ENCODE data around the gene DCAF6.
"Not testable (repeated sequence)": the region's sequence is repeated elsewhere in the genome, so short reads cannot be mapped to it uniquely, and the experiment has no call there.

Gene DCAF6, protein sequence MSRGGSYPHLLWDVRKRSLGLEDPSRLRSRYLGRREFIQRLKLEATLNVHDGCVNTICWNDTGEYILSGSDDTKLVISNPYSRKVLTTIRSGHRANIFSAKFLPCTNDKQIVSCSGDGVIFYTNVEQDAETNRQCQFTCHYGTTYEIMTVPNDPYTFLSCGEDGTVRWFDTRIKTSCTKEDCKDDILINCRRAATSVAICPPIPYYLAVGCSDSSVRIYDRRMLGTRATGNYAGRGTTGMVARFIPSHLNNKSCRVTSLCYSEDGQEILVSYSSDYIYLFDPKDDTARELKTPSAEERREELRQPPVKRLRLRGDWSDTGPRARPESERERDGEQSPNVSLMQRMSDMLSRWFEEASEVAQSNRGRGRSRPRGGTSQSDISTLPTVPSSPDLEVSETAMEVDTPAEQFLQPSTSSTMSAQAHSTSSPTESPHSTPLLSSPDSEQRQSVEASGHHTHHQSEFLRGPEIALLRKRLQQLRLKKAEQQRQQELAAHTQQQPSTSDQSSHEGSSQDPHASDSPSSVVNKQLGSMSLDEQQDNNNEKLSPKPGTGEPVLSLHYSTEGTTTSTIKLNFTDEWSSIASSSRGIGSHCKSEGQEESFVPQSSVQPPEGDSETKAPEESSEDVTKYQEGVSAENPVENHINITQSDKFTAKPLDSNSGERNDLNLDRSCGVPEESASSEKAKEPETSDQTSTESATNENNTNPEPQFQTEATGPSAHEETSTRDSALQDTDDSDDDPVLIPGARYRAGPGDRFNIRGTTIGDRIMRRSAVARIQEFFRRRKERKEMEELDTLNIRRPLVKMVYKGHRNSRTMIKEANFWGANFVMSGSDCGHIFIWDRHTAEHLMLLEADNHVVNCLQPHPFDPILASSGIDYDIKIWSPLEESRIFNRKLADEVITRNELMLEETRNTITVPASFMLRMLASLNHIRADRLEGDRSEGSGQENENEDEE

GRCh38 chr1:167936068-167936929 is at the start of gene DCAF6:
Gene DCAF6 (plus strand): TSS chr1:167936683. CDS start chr1:167936912, 229 bp downstream.
- DNase-seq (ENCODE audit: low read depth in 2 of 3, low spot score in 2 of 3), result peak; percentile 78 to 96 (median 79)

DNA sequence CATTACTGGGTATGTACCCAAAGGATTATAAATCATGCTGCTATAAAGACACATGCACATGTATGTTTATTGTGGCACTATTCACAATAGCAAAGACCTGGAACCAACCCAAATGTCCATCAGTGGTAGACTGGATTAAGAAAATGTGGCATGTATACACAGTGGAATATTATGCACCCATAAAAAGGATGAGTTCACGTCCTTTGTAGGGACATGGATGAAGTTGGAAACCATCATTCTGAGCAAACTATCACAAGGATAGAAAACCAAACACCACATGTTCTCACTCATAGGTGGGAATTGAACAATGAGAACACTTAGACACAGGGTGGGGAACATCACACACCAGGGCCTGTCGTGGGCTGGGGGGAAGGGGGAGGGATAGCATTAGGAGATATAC is 49.3 kb upstream of the DCAF6 start:
- DNase-seq (ENCODE audit: low read depth in 2 of 3, low spot score in 2 of 3), result not testable (repeated sequence)

- no peak for DNase-seq (ENCODE audit: low read depth in 2 of 3, low spot score in 2 of 3)
These were observed 46.1 kb upstream of the DCAF6 start for GRCh38 chr1:167890400-167890799.

GRCh38 chr1:167893798-167894197 is 42.7 kb upstream of the DCAF6 start:
- no peak for DNase-seq (ENCODE audit: low read depth in 2 of 3, low spot score in 2 of 3)

DNA sequence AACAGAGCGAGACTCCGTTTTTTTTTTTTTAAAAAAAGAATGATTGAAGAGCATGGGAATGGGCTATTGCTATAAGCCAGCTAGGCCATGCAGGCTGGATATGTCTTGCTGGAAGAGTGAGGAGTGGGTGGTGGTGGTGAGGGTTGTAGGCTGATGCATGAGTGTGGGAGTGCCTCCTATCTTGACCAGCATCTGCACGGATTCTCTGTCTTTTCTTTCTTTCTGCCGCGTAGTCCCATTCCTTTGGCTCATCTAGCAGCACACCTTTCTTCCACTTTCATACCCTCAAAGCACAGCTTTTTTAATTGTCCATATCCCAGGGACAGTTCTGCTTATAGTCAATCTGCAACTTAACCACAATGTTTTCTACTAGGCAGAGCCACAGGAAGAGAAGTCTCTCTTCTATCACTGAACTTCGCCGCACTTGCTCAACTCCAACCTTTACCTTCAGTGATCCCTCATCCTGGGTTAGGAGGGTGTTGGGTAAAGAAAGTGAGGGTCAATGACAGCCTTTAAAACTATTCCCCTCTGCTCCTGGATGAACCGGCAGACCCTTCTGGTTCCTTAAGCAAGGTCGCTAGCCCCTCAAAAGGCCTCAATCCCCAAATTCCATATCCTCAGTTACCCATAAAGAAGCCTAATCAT is 37.8 kb upstream of the DCAF6 start:
- DNase-seq (ENCODE audit: low read depth in 2 of 3, low spot score in 2 of 3), result no peak

GRCh38 chr1:167899253-167899681 is 37.2 kb upstream of the DCAF6 start:
- no peak for DNase-seq (ENCODE audit: low read depth in 2 of 3, low spot score in 2 of 3)

DNA sequence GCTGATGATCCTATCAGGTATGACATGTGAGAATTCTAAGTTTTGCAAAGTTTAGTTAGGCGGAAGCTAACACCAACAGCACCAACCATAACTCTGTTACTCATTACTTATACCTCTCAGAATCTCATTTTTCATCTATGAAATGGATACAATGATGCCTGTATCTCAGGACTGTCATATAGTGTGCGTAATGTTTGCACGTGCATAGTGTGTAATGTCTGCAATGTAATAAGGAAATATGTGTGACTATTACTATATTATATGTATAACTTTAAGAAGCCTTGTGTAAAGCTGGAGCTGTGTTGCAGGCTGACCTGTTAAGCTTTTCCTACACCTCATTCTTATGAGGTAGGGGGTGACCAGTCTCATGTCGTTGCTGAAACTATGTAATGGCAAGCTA is 35.6 kb upstream of the DCAF6 start:
- no peak for DNase-seq (ENCODE audit: low read depth in 2 of 3, low spot score in 2 of 3)

- DNase-seq (ENCODE audit: low read depth in 2 of 3, low spot score in 2 of 3), result no peak
These were observed 31.8 kb upstream of the DCAF6 start for GRCh38 chr1:167904652-167905130.

- no peak for DNase-seq (ENCODE audit: low read depth in 2 of 3, low spot score in 2 of 3)
These were observed 31.3 kb upstream of the DCAF6 start for GRCh38 chr1:167905182-167905581.

DNA sequence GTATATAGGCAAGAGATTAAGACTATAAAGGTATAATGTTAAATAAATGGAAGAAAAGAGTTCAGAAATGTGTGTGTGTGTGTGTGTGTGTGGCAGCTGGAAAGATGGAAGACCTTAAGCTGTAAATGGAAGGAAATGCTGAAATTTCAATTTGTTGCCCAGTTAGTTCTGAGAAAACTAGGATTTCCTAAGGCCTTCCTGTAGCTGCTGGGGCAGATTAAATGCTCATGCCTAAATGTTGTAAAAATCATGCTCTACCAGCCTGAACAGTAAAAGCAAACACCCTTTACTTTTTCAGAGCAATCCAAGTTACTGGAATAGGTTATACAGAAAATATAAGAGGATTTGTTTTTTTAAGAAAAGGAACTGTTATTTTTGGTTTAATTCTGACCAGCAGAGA is 30.8 kb upstream of the DCAF6 start:
- DNase-seq (ENCODE audit: low read depth in 2 of 3, low spot score in 2 of 3), result no peak

DNA sequence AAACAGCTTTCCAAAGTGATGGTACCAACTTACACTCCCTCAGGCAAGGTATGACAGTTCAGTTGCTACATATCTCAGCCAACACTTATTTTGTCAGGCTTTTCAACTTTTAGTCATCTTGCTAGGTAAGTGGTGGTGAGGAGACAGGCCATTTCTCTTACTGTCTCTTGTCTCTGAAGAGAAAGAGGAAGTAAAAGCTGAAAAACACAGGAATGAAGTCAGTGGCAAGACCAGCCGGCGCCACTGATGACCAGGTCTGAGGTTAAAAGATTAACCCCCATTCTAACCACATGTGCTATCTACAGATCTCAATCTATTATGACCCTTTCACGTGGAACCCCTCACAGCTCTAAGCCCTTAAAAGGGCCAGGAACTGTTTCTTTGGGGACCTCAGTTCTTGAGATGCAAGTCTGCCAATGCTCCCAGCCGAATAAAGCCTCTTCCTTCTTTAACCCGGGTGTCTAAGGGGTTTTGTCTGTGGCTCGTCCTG is 26.7 kb upstream of the DCAF6 start:
- DNase-seq (ENCODE audit: low read depth in 2 of 3, low spot score in 2 of 3), result no peak

DNA sequence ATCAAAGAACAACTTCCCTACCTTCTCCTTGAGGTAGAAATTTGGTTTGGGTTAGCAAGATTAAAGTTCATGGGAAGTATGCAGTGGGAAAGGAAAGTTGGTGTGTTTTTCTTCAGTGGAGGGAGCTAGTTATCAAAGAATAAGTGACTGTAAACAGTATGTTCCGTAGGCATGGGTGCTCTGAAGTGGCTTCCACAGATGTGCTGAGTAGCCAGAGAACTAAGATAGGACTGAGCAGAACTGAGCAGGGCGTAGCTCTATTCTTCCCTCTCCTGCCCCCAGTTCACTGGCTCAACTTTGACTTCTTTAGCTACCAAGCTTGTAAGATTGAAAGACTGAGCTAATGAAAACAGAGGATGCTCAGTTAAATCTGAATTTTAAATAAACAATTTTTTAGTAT is 26.0 kb upstream of the DCAF6 start:
- DNase-seq (ENCODE audit: low read depth in 2 of 3, low spot score in 2 of 3), result no peak

DNA sequence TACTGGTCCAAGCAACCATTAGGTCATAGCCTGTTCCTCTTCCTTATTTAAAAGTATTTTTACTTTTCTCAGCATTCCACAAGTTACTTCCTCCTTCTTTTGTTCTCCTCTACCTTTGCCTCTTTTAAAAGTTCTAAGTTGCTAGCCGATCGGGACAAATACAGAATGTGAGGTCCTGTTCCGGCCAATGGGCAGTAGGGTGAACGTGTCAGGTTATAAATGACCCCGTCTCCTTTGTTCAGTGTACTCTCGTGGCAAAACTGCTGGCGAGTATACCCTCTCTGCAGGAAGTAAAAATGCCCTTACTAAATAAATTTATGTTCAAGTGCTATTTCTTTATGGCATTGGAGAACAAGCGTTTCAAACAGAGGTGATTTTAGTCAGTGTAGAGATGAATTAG is 25.1 kb upstream of the DCAF6 start:
- DNase-seq (ENCODE audit: low read depth in 2 of 3, low spot score in 2 of 3), result no peak

GRCh38 chr1:167912294-167912693 is 24.2 kb upstream of the DCAF6 start:
- DNase-seq (ENCODE audit: low read depth in 2 of 3, low spot score in 2 of 3), result no peak

- no peak for DNase-seq (ENCODE audit: low read depth in 2 of 3, low spot score in 2 of 3)
These were observed 22.5 kb upstream of the DCAF6 start, which contains the start of gene ADCY10 for GRCh38 chr1:167913895-167914496. Gene ADCY10 (minus strand): TSS chr1:167914134. CDS start chr1:167905140, 8,994 bp downstream.

GRCh38 chr1:167915569-167915968 is 20.9 kb upstream of the DCAF6 start:
- DNase-seq (ENCODE audit: low read depth in 2 of 3, low spot score in 2 of 3), result no peak

DNA sequence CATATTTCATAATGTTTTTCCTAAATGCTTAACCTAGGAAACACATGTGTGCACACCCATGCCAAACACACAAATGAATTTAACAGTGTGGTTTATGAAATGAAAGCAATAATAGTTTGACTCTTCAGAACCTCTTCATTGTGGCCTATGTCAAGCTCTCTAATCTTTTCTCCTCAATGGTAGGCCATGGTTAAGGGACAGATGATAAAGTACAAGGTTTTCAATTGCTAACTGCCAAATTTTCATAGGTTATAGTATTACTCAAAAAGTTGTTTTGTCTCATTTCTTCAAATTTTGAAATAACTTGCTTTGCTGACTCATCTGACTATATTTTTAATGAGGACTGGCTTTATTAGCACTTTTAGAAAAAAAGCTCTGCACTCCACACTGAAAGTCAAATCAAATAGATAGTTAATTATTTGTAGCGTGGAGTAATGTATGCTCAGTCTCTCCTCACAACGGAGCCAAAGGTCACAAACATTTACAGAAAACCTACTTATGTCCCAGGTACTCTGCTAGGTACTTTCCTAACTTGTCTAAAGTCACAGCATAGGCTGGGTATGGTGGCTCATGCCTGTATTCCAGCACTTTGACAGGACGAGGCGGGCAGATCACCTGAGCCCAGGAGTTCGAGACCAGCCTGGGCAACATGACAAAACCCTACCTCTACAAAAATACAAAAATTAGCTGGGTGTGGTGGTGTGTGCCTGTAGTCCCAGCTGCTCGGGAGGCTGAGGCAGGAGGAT is 19.5 kb upstream of the DCAF6 start:
- DNase-seq (ENCODE audit: low read depth in 2 of 3, low spot score in 2 of 3), result no peak

GRCh38 chr1:167922023-167922422 is 14.5 kb upstream of the DCAF6 start:
- no peak for DNase-seq (ENCODE audit: low read depth in 2 of 3, low spot score in 2 of 3)

DNA sequence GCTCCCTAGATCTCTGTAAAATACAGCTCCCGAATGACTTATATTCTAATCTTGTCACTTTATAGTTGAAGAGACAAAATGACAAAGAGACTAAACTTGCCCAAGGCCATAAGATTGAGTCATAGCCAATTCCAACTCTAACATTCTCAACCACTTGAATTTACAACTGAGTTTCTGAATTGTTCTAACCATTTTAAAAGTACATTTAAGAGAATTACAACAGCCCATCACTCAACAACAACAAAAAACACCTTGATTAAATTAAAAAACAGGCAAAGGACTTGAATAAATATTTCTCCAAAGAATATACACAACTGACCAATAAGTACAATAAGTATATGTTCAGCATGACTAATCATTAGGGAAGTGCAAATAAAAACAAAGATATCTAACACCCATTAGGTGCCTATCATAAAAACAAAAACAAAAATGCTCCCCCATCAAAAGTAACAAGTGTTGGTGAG is 13.8 kb upstream of the DCAF6 start:
- DNase-seq (ENCODE audit: low read depth in 2 of 3, low spot score in 2 of 3), result no peak

Measured in activated CD8-positive, alpha-beta memory T cell treated with anti-CD3 and anti-CD28 coated beads for 48 hours (primary cell).